GM18867 (cell line): ENCODE data around the gene UQCC2.

ENCODE experiments used
- ATAC-seq: cut with Tn5 transposase; IDR thresholded peaks from one replicate; pipeline ENCODE4 v1.9.1; 2021; ENCODE audit warnings: mild to moderate bottlenecking, moderate library complexity; ENCODE audit not compliant: unreplicated experiment

Gene UQCC2

GRCh38 chr6:33678233-33678931 lies 33.1 kb downstream of the UQCC2 start:
- no peak for ATAC-seq

- ATAC-seq: no peak
Measured at GRCh38 chr6:33677689-33678088, 33.8 kb downstream of the UQCC2 start.

GRCh38 chr6:33677143-33677660 lies 34.3 kb downstream of the UQCC2 start:
- ATAC-seq: no peak

GRCh38 chr6:33676416-33677142 lies 34.9 kb downstream of the UQCC2 start:
- ATAC-seq: no peak

- ATAC-seq: no peak
Measured at GRCh38 chr6:33675968-33676367, 35.5 kb downstream of the UQCC2 start.

GRCh38 chr6:33673851-33674250 lies 37.6 kb downstream of the UQCC2 start:
- no peak for ATAC-seq

- ATAC-seq: no peak
Measured at GRCh38 chr6:33672808-33673207, 38.7 kb downstream of the UQCC2 start.

- ATAC-seq: no peak
Measured at GRCh38 chr6:33671744-33672072, 39.8 kb downstream of the UQCC2 start.

GRCh38 chr6:33670971-33671743 lies 40.3 kb downstream of the UQCC2 start:
- no peak for ATAC-seq

GRCh38 chr6:33670086-33670660 lies 41.3 kb downstream of the UQCC2 start:
- ATAC-seq: no peak

GRCh38 chr6:33668914-33669313 lies 42.6 kb downstream of the UQCC2 start:
- no peak for ATAC-seq

GRCh38 chr6:33668328-33668727 lies 43.2 kb downstream of the UQCC2 start:
- no peak for ATAC-seq

GRCh38 chr6:33667776-33668175 lies 43.7 kb downstream of the UQCC2 start:
- ATAC-seq: no peak

GRCh38 chr6:33667072-33667471 lies 44.4 kb downstream of the UQCC2 start:
- ATAC-seq: no peak

GRCh38 chr6:33665957-33666356 lies 45.5 kb downstream of the UQCC2 start:
- no peak for ATAC-seq

- ATAC-seq: no peak
Measured at GRCh38 chr6:33664506-33665057, 46.9 kb downstream of the UQCC2 start.

- ATAC-seq: no peak
Measured at GRCh38 chr6:33663727-33664449, 47.6 kb downstream of the UQCC2 start.

- no peak for ATAC-seq
Measured at GRCh38 chr6:33663028-33663427, 48.5 kb downstream of the UQCC2 start.

GRCh38 chr6:33662318-33662717 lies 49.2 kb downstream of the UQCC2 start:
- no peak for ATAC-seq

- no peak for ATAC-seq
Measured at GRCh38 chr6:33661106-33661838, 50.2 kb downstream of the UQCC2 start.
